ENCODE results near the gene TMEM129. TPM values are rescaled to one million over a fixed set of nuclear protein-coding genes. Genes with fewer than 3 reads are reported as not detected.

The TMEM129 gene
- total RNA-seq, 1 experiment from 2014 or later = 41.2 TPM

DNA sequence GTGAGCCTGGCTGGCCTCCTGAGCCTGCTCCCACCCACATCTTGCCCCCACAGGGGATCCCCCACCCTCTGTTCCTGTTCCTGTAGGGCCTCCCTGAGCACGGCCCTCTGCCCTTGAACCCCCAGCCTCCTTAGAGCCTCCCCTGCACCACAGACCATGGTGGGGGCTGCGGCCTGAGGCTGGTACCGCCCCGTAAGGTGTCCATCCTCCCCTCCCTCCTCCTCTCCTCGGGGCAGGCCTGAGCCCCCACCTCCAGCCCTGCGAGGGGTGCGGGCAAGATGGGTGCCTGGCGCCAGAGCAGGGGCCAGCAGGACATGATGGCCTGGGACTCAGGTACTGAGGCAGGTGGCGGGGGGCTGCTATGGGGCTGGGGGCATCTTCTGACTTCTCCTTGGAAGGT lies 43.5 kb upstream of the TMEM129 start:
- Histone ChIP-seq H3K36me3 (ENCODE audit: low read depth) (no peaks in the 10 kb centered on the region), H3K4me1 (replicated peaks; ENCODE audit: insufficient read depth) (peaks cover 30% of the 10 kb centered on the region), H3K9me3 (ENCODE audit: insufficient read depth, low read depth) (no peaks in the 10 kb centered on the region), H3K4me2 (no peak overlapping the region), H2AFZ (no peak overlapping the region), H3F3A (ENCODE audit: insufficient read depth, low read depth) (peaks cover 7% of the 10 kb centered on the region; the same call in 1 of the 2 replicates), H3K9me2 (ENCODE audit: insufficient read depth) (no peaks in the 10 kb centered on the region), H3K27me3 (ENCODE audit: insufficient read depth, low read depth) (peaks cover 2% of the 10 kb centered on the region; the same call in 1 of the 2 replicates), H3K4me3 (no peak overlapping the region), H4K20me1 (ENCODE audit: insufficient read depth) (no peaks in the 10 kb centered on the region), H3K79me2 (ENCODE audit: low read depth) (no peaks in the 10 kb centered on the region), H3K27ac (no peak overlapping the region)
- ChIA-PET CTCF (no interaction called here), POLR2A (ENCODE audit: unreplicated experiment) (no interaction called here)
- intact Hi-C loops (cut with micrococcal nuclease; ENCODE audit: unreplicated experiment) = no loop called here
- DNase-seq = no peak
- BruUV-seq (replicated peaks) = no TSS peak
- TF ChIP-seq, protein P1, sequence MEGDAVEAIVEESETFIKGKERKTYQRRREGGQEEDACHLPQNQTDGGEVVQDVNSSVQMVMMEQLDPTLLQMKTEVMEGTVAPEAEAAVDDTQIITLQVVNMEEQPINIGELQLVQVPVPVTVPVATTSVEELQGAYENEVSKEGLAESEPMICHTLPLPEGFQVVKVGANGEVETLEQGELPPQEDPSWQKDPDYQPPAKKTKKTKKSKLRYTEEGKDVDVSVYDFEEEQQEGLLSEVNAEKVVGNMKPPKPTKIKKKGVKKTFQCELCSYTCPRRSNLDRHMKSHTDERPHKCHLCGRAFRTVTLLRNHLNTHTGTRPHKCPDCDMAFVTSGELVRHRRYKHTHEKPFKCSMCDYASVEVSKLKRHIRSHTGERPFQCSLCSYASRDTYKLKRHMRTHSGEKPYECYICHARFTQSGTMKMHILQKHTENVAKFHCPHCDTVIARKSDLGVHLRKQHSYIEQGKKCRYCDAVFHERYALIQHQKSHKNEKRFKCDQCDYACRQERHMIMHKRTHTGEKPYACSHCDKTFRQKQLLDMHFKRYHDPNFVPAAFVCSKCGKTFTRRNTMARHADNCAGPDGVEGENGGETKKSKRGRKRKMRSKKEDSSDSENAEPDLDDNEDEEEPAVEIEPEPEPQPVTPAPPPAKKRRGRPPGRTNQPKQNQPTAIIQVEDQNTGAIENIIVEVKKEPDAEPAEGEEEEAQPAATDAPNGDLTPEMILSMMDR (conservative IDR thresholded peaks at IDR 0.05) = no peak

DNA sequence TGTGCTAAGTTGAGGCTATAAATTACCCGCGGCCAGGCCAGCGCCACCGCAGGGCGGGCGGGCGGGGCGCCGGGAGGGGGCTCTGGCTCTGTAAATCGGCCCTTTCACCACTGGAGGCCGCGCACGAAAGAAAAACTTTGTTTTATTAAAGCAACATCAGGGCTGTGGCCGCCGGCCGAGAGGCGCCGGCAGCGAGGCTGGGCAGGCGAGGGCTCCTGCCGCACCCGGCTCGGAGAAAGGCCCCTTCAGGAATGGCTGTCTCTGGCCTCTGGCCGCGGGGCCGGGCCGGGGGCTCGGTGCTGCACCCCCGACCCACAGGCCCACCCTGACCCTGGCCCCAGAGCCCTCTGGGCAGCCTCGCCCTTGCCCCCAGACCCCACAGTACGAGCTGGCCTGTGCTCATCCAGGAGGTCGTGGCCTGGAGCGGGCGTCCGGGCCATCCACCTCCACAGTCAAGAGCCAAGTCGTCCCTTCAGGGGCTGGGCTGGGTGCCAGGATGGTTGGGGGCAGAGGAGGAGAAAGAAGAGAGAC lies 42.5 kb upstream of the TMEM129 start:
- Histone ChIP-seq H3K4me2 (no peak overlapping the region), H4K20me1 (ENCODE audit: insufficient read depth) (no peaks in the 10 kb centered on the region), H3K79me2 (ENCODE audit: low read depth) (no peaks in the 10 kb centered on the region), H3K4me3 (no peak overlapping the region), H3F3A (ENCODE audit: insufficient read depth, low read depth) (peaks cover 2% of the 10 kb centered on the region; the same call in 1 of the 2 replicates), H2AFZ (no peak overlapping the region), H3K27me3 (ENCODE audit: insufficient read depth, low read depth) (peaks cover 2% of the 10 kb centered on the region; the same call in 1 of the 2 replicates), H3K9me3 (ENCODE audit: insufficient read depth, low read depth) (no peaks in the 10 kb centered on the region), H3K27ac (no peak overlapping the region), H3K36me3 (ENCODE audit: low read depth) (no peaks in the 10 kb centered on the region), H3K4me1 (replicated peaks; ENCODE audit: insufficient read depth) (peaks cover 24% of the 10 kb centered on the region), H3K9me2 (ENCODE audit: insufficient read depth) (no peaks in the 10 kb centered on the region)
- DNase-seq = no peak
- TF ChIP-seq, protein P1 (conservative IDR thresholded peaks at IDR 0.05) = no peak
- no peak for TF ChIP-seq EZH2 (IDR thresholded peaks at IDR 0.05; ENCODE audit: low read depth)
- intact Hi-C loops (cut with micrococcal nuclease; ENCODE audit: unreplicated experiment) = no loop called here
- POLR2A ChIA-PET (ENCODE audit: unreplicated experiment) = no interaction called here
- CTCF ChIA-PET = no interaction called here
- BruUV-seq (replicated peaks) = no TSS peak

DNA sequence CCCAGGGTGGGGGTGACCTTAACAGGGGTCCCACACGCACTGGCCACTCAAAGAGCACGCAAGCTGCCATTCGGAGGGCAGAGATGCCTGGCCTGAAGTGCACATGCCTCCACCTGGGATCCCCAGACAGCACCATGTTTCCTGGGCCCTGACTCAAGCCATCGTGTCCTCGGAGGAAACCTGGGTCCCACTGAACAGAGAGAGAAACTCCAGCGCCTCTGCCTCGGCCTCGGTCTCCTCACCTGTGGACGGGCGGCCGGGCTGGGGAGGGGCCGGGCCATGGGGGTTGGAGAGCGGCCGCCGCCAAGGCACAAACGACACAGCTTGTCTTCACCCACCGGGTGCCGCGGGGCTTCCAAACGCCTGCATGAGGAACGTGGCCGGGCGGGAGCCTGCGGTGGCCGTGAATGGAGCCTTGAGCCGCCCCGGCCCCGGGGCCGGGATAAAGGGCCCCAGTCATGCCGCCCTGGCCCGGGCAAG lies 42.0 kb upstream of the TMEM129 start:
- CTCF ChIA-PET = no interaction called here
- no peak for DNase-seq
- H2AFZ ChIP-seq = no peak overlapping the region
- TF ChIP-seq EZH2 (IDR thresholded peaks at IDR 0.05; ENCODE audit: low read depth) = no peak
- TF ChIP-seq, protein P1 (conservative IDR thresholded peaks at IDR 0.05) = no peak
- no TSS peak for BruUV-seq (replicated peaks)
- no peaks in the 10 kb centered on the region for H3K9me3 ChIP-seq (ENCODE audit: insufficient read depth, low read depth)
- H3K27me3 ChIP-seq (ENCODE audit: insufficient read depth, low read depth) = peaks cover 2% of the 10 kb centered on the region; the same call in 1 of the 2 replicates
- no peak overlapping the region for H3K4me2 ChIP-seq
- no peaks in the 10 kb centered on the region for H3K79me2 ChIP-seq (ENCODE audit: low read depth)
- intact Hi-C loops (cut with micrococcal nuclease; ENCODE audit: unreplicated experiment) = no loop called here
- peaks cover 2% of the 10 kb centered on the region; the same call in 1 of the 2 replicates for H3F3A ChIP-seq (ENCODE audit: insufficient read depth, low read depth)
- no peaks in the 10 kb centered on the region for H3K36me3 ChIP-seq (ENCODE audit: low read depth)
- H3K9me2 ChIP-seq (ENCODE audit: insufficient read depth) = no peaks in the 10 kb centered on the region
- POLR2A ChIA-PET (ENCODE audit: unreplicated experiment) = no interaction called here
- no peak overlapping the region for H3K27ac ChIP-seq
- no peaks in the 10 kb centered on the region for H4K20me1 ChIP-seq (ENCODE audit: insufficient read depth)
- H3K4me1 ChIP-seq (replicated peaks; ENCODE audit: insufficient read depth) = peaks cover 19% of the 10 kb centered on the region
- H3K4me3 ChIP-seq = no peak overlapping the region

Data from PC-9 (cell line).